Umbilical cord (tissue), 2 donors: Measurements from ENCODE around the gene OPA3. TPM values are rescaled to one million over a fixed set of nuclear protein-coding genes. Genes with fewer than 3 reads are reported as not detected.
A peak's percentile ranks its signal among the peaks of the same experiment; 100 is the strongest.
"Not testable (repeated sequence)": the region's sequence is repeated elsewhere in the genome, so short reads cannot be mapped to it uniquely, and the experiment has no call there.

Source experiments
- DNase-seq: peaks from one replicate; pipeline ENCODE4 v3.0.0-alpha.2; 2015; ENCODE audit warnings: low spot score
- total RNA-seq: library from RNA; depleted of rRNA; stranded (reverse); fragments of >200 nt; gene quantifications from one replicate; pipeline ENCODE4 v1.2.3, GENCODE V29; 2014; ENCODE audit warnings: low replicate concordance; ENCODE audit not compliant: insufficient read depth

Gene OPA3
- total RNA-seq: 4.8 TPM

DNA sequence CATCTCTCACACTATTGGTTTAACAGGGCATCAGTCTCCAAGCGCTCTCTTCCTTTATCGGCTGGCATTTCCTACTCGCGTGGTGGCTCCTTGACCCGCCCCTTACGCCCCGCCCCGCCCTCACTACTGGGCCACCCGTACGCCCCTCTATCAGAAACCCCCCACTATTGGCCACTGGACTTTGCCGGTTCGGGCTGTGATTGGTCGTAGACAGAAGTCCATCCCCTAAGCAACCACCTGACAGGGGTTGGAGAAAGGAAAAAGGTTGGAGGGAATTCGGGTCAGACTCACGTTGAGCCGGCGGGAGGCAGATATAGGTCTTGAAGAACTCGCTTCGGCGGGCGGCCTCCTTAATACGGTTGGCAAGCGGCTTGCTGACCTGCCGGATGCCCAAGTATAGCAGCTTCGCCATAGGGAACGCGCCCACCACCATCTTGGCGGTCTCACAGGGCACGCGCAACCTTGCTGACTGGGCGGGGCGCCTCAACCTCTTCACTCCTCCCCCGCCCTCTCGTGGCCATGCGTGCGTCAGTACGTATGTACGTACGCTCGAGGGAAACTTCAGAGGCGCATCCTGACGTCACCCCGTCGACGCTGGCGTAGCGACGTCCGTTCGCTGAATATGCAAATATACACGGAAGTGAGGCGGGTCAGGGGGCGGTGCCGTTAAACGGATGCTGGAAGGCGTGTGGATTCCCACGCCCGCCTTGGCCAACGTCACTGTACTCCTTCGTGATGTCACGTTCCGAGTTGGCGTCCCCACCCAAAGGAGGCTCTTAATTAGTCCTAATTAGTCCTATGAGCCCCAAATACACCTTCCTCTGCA is at the start of gene OPA3:
TSS of gene OPA3 (minus strand) at position 471 of the 826 bp plus-strand sequence. CDS start at position 433, 38 bp downstream.
- DNase-seq: peak; percentile 100

- peak; percentile 89 for DNase-seq
Measured at GRCh38 chr19:45632468-45633196, 48.0 kb upstream of the OPA3 start.

- peak; percentile 20 for DNase-seq
Measured at GRCh38 chr19:45630463-45630862, 45.9 kb upstream of the OPA3 start.

GRCh38 chr19:45629704-45630103 is 45.1 kb upstream of the OPA3 start:
- DNase-seq: no peak

DNA sequence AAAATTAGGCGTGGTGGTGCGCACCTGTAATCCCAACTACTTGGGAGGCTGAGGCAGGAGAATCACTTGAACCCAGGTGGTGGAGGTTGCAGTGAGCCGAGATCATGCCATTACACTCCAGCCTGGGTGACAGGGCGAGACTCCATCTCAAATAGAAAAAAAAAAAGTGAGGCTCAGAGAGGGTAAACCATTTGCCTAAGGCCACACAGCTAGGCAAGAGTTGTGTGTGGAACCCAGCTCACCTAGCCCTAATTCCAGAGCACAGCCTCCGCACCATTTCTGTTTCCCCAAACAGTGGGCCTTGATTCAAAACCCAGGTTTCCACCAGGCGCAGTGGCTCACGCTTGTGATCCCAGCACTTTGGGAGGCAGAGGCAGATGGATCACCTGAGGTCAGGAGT is 43.6 kb upstream of the OPA3 start:
- not testable (repeated sequence) for DNase-seq

DNA sequence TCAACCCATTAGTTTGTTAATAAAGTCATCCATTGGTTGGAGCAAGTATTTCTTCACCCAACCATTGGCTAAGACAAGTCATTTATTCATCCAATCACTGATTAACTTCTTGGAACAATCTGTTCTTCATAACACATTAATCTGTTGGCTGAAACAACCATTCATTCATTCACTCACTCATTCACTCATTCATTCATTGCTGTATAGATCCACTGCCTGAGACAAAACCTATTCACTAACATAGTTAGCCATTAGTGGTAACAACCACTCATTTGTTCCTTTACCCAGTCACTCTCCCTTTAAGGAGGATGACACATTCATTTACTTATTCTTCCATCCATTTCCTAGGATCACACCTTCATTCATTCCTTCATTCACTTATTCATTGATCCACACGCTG is 39.4 kb upstream of the OPA3 start:
- no peak for DNase-seq

GRCh38 chr19:45621976-45622503 is 37.4 kb upstream of the OPA3 start:
- DNase-seq: no peak

DNA sequence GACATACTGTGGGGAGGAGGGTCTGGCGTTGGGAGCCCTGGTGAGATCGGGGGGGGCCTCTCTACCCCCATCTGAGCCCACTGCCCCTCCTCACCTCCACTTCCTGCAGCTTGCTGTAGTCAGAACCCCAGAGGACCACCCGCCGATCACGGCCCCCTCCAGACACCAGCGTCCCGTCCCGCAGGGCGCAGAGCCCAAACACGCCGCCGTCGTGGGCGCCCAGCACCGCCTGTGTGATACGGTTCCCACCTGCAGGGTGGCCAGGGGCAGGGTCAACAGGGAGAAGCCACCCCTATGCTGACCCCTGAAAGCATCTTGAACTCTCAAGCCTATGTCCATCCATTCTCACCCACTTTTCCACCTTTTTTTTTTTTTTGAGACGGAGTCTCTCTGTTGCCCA is 36.8 kb upstream of the OPA3 start:
- DNase-seq: no peak

- DNase-seq: no peak
Measured at GRCh38 chr19:45616704-45617017, 32.1 kb upstream of the OPA3 start.

GRCh38 chr19:45615795-45616703 is 31.4 kb upstream of the OPA3 start:
- DNase-seq: peak; percentile 62

DNA sequence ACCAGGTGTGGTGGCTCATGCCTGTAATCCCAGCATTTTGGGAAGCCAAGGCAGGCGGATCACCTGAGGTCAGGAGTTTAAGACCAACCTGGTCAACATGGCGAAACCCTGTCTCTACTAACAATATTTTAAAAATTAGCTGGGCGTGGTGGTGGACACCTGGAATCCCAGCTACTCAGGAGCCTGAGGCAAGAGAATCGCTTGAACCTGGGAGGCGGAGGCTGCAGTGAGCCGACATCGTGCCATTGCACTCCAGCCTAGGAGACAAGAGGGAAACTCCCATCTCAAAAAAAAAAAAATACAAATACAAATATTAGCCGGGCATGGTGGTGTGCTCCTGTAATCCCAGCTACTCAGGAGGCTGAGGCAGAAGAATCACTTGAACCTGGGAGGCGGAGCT is 30.5 kb upstream of the OPA3 start:
- DNase-seq: not testable (repeated sequence)

GRCh38 chr19:45613926-45614725 is 29.5 kb upstream of the OPA3 start:
- no peak for DNase-seq

DNA sequence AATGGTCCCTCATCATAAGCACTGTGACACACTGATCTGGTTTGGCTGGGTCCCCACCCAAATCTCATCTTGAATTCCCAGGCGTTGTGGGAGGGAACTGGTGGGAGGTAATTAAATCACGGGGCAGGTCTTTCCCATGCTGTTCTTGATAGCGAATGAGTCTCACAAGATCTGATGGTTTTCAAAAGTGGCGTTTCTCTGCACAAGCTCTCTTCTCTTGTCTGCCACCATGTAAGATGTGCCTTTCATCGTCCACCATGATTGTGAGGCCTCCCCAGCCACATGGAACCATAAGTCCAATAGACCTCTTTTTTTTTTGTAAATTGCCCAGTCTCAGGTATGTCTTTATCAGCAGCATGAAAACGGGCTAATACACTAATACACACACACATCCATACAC is 24.3 kb upstream of the OPA3 start:
- no peak for DNase-seq

- peak; percentile 82 for DNase-seq
Measured at GRCh38 chr19:45607071-45608029, 22.7 kb upstream of the OPA3 start.

- DNase-seq: no peak
Measured at GRCh38 chr19:45601524-45602374, 17.1 kb upstream of the OPA3 start, which contains the start of gene GPR4. Gene GPR4 (minus strand): TSS chr19:45602212. CDS start chr19:45591866, 10,346 bp downstream.

DNA sequence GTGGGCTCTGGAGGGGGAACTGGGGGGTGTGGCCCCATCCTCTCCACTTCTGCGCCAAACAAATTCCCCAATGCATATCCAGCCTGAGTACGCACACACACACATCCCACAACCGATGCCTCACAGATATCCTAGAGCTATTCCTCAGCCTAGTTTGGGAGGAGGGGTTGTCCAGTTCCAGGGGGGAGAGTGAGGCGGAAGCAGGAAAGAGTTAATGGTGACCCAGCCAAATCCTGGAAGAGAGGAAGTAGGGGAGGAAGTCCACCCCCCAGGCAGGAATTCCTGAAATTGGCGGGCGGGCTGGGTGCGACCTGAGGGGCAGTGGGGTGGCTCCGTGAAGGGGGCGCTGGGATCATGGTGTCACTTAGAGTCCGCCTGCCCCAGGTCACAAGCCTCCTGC is 16.5 kb upstream of the OPA3 start:
- no peak for DNase-seq

DNA sequence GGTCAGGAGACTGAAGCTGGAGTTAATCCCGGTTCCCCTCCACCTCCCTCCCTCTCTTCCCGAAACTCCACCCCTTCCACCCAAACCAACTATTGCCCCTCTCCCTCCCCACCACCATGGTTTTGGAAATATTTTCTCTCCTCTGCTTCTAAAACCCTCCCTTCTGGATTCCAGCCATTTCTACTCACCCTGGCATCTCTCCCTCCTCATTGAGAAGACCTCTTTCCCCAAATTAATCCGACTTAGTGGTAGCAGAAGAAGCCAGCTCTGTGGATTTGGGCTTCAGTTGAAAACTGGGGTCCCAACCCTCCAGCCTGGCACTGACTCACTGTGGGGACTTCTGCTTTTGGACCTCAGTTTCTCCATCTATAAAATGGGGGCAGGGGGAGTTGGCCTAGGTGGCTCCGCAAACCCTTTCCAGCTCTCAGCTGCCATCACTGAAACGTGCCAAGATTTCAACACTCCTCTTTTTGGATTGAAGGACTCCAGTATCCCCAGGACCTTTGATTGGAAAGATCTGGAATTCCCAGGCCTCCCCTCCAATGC is 15.8 kb upstream of the OPA3 start:
- DNase-seq: no peak

GRCh38 chr19:45599286-45599685 is 14.7 kb upstream of the OPA3 start:
- no peak for DNase-seq
